SU-DHL-6 (cell line): Measurements from ENCODE around the gene NCBP3.

Experiments
- EZH2phosphoT487 ChIP-seq: fragments of 200-600 bp; sonication (generic), shearing (Covaris generic); conservative IDR thresholded peaks from 2 replicates; pipeline ENCODE4 v1.6.1; 2018; ENCODE audit warnings: mild to moderate bottlenecking, antibody characterized with exemption, low read length, moderate library complexity, mixed read lengths
- TF ChIP-seq, protein P1 (sequence below): fragments of 200-600 bp; sonication (generic); IDR thresholded peaks from one replicate; pipeline ENCODE4 v1.5.1; 2017; ENCODE audit warnings: antibody characterized with exemption, mild to moderate bottlenecking, low read length, moderate library complexity; ENCODE audit not compliant: insufficient read depth, poor library complexity, severe bottlenecking

GRCh38 chr17:3880983-3881382 lies 34.9 kb upstream of the NCBP3 start:
- TF ChIP-seq, protein P1, sequence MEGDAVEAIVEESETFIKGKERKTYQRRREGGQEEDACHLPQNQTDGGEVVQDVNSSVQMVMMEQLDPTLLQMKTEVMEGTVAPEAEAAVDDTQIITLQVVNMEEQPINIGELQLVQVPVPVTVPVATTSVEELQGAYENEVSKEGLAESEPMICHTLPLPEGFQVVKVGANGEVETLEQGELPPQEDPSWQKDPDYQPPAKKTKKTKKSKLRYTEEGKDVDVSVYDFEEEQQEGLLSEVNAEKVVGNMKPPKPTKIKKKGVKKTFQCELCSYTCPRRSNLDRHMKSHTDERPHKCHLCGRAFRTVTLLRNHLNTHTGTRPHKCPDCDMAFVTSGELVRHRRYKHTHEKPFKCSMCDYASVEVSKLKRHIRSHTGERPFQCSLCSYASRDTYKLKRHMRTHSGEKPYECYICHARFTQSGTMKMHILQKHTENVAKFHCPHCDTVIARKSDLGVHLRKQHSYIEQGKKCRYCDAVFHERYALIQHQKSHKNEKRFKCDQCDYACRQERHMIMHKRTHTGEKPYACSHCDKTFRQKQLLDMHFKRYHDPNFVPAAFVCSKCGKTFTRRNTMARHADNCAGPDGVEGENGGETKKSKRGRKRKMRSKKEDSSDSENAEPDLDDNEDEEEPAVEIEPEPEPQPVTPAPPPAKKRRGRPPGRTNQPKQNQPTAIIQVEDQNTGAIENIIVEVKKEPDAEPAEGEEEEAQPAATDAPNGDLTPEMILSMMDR: no peak
- no peak for TF ChIP-seq EZH2phosphoT487
